Hepatocyte (in vitro differentiated cells): ENCODE results near the gene TCEANC2.

ENCODE experiments used
- CTCF ChIP-seq: fragments of 200-600 bp; sonication (generic); IDR thresholded peaks from 2 replicates; pipeline ENCODE4 v1.5.1; 2016; ENCODE audit warnings: antibody characterized with exemption, mild to moderate bottlenecking; ENCODE audit not compliant: poor library complexity
- EZH2 ChIP-seq: fragments of 200-600 bp; sonication (generic); IDR thresholded peaks from 2 replicates; pipeline ENCODE4 v1.6.1; 2016; ENCODE audit warnings: antibody characterized with exemption, mild to moderate bottlenecking, borderline replicate concordance
- EZH2phosphoT487 ChIP-seq: fragments of 200-600 bp; sonication (generic); IDR thresholded peaks from one replicate; pipeline ENCODE4 v1.6.1; 2018; ENCODE audit warnings: antibody characterized with exemption, mild to moderate bottlenecking, low read depth, moderate library complexity; ENCODE audit not compliant: unreplicated experiment, severe bottlenecking

- TF ChIP-seq CTCF (no peak), EZH2 (no peak), EZH2phosphoT487 (no peak)
These were observed 96.3 kb downstream of the TCEANC2 start for GRCh38 chr1:54149734-54150133.
